Measurements from ENCODE around the gene SLC8A3.

SLC8A3 gene

DNA sequence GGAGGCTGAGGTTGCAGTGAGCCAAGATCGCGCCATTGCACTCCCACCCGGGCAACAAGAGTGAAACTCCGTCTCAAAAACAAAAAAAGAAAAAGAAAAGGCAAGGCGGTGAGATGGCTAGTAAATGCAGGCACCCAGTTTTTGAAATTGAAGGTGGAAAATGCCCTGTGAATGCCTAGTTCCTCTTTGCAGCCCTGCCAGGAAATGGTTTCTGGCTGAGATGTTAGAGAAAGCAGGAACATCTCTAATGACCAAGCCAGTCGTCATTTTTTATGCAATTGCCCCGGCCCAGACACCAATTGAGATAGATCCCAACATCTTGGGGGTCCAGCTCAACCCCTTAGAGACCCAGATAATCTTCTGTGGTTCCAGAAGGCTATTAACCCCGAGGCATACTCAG is 17.0 kb downstream of the SLC8A3 start:
- no peak for DNase-seq

DNA sequence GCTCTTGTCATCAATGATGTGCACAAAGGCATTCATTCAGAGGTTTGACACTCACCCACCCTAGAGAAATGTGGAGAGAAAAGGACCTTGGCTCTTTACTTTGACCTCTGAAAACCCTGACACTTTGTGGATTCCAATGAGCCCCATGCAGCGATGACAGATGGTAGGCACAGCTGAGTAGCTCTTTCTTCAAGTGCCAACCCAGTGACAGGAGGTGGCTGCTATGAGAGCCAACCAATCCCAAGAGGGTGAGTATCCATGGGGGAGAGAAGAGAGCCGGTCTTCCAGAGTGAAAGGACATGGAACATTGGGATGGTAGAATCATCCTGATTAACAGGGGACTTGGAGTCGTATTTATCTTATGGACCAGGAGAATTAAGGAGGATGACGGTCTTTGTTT is 17.8 kb downstream of the SLC8A3 start:
- DNase-seq: no peak

DNA sequence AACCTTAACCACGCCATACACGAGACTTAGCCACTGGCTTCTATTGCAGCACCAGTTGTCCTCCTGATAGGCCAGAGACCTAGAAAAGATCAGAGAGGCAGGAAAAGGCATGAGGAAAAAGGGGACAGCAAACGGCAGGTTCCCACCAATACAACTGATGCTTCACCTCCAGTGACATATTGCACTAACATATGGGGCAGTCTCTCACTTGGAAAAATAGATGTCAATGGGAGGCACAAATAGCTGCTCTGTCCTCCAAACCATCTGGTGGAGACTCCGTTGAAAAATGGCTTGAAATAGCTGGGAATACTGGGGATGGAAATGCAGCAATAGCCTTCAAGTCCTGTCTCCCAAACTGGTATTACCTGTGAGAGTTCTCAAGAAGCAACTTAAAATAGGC is 20.3 kb downstream of the SLC8A3 start:
- no peak for DNase-seq

DNA sequence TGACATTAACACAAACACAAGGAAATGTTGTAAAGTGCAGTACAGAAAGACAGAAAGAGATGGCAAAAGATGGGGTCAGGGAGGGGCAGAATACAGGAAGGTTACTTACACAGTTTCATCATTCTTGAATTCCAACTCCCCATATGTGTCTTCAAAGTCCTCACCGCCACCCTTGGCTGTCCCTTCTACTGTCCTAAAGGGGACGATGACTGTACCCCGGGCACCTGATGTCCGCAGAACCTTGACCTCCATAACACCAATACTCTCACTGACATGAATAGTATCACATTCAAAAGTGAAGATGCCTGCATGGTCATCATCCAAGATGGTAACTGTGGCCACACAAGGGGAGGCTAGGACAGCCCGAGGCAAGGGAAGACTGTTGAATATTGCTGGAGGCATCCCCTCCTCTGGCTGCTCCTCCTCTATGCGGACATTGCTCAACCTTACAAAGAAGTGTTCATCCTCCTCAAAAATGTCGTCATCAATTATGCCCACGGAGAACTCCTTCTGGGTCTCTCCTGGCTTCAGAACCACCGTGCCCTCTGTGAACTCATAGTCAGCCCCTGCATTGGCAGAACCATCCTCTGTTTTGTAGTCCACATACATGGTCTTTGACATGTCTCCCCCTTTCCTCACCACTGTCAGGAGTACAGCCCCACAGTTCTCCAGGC is 22.1 kb downstream of the SLC8A3 start:
- no peak for DNase-seq

DNA sequence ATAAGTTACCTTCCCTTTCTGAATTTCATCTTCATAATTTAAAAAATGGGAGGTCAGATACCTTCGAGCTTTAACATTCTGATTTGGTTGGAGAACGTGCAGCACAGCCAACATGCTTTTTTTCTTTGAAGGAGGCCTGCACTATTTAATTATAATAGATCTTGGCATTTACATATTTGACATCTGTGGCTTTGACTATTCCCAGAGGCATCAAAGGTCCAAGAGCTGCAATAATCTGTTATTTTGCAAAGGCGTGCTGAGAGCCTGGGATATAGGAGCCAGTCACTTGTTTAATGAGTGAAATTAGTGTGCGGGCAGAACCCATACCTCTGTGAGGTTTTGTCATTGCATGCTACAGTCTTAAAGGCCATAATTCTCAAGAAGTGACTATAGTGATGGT is 26.4 kb downstream of the SLC8A3 start:
- DNase-seq: no peak

DNA sequence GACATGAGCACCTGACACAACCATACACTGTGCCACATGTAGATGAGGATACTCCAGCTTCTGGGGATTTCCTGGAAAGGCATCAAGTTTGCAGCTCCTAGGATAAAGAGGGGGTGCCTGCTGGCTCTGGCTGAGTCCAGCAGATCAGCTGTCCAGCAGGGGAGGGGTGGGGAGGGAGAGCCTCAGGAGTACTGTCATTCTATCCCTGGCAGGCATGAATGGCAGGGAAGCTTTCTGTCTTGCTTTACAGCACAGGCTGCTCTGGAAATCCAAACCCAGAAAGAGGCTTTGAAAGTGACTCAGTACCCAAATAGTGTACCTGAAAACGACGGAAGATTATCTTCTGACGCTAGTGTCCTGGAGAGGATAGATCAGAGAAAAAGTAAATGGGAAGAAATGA is 32.2 kb downstream of the SLC8A3 start:
- DNase-seq: no peak

DNA sequence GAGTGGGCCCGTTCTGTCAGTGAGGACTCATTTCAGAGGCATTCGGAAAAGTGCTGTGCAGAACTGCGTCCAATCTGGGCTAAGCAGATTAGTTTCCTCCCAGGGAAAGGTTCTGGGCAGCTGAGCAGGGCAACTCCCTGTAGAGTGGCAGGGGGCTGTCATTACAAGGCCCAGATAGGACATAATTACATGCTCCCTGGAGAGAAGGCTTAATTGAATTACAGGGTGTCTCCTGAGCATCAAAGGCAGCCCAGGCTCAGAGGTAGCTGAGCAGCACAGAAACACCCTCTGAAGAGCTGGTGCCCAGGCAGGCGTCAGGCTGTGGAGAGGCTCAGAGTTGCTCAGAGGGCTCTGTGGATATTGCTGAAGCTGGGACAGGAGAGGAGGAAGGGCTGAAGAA is 36.0 kb downstream of the SLC8A3 start:
- DNase-seq: no peak

DNA sequence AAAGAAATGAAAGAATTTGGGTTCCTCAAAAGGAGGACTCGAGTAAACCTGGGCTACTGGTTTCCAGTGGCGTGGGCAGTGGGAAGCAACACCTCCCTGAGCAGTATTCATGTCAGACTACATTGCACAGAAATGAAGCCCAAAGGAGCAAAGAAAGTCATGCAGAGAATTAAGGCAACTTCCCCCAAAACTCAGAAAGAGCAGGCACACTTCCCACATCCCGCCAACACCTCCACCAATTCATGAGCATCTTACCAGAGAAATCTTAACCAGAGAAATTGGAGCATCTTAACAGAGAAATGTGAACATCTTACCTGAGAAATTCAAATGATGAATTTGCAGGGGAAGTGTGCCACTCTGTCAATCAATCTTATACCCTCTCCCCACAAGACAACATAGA is 36.7 kb downstream of the SLC8A3 start:
- no peak for DNase-seq

DNA sequence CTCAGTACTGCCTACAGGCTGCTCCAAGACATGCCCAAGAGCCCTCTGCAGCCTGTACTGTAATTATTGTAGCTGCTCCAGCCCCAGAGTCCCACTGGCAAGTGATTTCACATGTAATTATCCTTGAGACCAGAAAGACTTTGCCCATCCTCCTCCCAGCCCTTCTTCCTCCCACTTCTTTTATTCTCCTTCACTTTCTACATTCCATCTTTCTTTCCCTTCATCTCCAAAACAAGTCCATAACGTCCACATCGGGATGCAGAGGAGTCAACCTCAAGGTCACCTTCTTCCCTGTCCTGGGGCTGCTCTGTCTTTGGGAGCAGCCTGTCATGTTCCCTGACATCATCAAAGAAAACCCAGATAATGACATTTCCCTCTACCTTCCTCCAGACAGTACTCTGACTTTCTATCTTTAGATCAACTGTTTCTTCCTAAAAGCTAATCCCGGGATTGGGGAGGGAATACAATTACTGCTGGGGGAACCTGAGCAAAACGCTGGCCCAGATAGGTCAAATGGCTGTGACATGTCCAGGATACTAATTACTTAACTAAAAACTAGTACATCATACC is 39.1 kb downstream of the SLC8A3 start:
- DNase-seq: no peak

DNA sequence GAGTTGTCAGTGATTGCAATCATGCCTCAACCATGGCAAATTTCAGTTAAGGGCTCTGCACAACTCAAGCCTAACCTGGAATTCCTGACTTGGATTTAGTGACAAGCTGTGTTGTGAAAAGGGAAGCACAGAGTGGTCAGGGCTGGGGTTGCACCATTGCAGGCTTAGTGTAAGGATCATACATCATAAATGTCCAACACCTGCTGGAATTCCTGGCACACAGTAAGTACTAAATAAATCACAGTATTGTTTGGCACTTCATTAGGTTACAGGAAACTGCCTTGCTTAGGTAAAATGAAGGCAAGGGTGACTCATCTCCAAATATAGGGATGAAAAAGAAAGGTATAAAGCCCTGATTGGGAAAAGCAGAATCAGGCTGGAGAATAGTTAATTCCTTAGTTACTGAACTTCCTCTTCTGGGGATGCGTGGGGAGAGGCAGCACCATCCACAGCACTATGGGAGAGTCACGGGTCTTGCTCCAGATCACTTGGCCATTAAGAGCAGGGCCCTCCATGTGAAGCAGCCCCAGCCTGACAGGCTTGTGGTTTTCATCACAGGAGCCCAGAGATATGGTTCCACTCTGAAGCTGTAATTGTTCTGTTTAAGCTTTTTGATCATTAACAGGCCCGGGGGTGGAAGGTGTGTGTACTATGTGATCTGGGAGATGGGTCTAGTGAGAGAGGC is 39.7 kb downstream of the SLC8A3 start:
- DNase-seq: no peak

DNA sequence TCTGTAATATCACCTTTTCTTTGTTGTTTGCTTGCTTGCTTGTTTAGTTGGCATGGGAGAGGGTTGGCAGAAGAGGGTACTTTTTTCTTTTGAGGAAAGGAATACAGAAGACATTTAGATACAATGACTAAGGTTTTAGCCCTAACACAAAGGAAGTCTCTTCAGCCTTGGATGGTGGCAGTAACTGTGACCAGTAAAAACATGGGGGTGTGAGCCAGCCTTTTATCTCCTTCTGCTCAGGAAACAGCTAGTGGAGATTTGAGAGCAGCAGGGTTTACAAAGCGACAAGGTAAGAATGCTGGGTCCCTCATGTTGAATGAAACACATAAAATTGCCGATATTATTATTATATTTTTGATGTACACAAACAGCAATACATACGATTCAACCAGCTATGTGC is 40.4 kb downstream of the SLC8A3 start:
- no peak for DNase-seq

DNA sequence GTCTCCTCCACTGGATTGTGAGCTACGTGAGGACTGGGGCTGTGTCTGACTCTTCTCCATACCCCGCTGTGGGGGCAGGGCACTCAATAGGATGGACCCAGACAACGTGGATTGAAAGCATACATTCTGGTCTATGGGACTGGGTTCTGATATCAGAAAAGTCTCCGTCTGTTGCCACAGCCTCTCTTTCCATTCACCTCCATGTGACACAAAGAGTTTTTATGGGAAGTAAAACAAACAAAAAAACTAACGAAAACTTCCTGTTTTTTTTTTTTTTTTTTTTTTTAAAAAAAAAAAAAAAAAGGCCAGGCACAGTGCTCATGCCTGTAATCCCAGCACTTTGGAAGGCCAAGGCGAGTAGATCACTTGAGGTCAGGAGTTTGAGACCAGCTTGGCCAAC is 44.7 kb downstream of the SLC8A3 start:
- DNase-seq: no peak

DNA sequence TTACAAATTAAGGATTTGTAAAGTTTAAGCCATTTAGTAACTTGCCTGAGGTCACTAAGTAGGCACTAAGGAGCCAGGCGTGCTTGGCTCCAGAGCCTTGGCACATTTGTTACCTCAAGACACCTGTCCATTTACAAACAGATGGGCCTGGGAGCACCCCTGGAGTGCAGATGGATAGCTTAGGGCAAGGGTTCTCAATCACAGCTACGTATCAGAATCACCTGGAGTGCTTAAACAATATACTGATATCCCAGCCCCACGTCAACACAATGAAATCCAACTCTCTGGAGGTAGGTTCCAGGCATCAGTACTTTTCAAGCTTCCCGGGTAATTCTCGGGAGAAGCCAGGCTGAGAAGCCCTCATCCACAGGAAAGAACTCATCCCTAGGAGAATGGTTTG is 45.4 kb downstream of the SLC8A3 start:
- no peak for DNase-seq

DNA sequence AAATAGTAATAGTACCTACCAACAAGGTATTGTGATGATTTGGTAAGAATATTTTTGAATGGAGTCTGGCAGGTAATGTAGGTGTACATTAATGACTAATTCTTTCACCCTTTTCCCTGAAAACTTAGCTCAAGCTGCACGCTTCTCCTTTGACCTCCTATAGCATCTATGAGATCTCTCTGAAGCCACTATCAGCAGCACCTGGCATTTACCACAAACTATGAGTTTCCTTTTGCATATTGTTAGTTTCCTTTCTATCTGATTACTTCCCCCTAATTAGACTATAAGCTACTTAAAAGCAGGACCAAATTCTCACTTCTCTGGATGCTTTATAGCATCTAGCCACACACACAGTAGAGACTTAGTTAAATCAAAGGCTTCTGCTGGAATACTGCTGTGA is 48.1 kb downstream of the SLC8A3 start:
- DNase-seq: no peak

DNA sequence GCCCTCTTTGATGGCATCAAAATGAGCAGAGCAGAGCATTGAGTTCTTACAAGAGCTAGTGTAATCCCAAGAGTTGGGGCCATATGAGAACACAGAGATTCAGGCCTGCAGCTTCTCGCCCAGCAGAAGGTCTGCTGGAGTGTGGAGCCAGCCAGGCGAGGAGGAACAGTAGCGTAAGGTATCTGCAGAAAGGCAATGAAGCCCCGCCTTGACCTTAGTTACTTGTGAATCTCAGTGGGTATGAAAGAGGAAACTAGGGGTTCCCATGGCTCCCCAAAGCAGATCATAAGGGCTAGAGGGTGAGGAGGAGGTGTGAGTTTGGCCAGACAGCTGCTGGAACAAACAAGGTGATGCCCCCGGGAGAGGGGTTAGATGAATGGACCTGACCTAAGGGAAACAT is 49.4 kb downstream of the SLC8A3 start:
- DNase-seq: no peak

DNA sequence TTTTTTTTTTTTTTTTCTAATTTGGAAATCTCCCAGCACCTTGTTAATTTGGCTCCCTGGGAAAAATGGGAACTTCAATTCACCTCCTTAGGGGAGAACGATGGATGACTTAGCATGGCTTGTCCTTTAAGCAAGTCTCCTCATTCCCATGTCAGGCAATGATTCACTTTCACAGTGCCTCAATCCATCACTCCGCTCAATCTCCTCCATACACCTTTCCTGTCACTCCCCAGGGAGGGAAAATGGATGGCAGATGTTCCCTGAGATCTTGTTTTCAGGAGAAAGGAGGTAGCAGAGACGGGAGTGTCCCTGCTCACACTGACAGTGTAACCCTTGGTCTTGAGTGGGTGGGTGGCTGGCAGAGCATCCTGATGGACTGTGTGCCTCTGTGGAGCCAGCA is 51.0 kb downstream of the SLC8A3 start:
- DNase-seq: no peak

DNA sequence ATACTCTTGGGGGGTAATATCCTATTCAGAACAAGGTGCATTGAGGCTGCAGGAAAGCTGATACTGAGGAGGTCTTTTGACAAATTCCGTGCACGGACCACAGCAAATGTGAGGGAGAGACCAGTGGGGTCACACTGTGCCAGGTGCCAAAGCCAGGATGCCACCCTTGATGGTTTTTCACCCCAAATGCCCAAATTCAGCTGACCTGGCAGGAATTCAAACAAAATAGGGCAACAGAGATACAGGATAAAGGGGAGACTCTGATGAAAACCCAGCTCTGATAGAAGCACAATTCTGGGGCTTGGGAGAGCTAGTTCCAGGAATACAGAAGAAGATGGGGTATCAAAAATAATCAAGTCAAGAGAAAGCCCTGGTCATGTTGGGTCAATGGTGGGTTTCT is 55.3 kb downstream of the SLC8A3 start:
- no peak for DNase-seq

DNA sequence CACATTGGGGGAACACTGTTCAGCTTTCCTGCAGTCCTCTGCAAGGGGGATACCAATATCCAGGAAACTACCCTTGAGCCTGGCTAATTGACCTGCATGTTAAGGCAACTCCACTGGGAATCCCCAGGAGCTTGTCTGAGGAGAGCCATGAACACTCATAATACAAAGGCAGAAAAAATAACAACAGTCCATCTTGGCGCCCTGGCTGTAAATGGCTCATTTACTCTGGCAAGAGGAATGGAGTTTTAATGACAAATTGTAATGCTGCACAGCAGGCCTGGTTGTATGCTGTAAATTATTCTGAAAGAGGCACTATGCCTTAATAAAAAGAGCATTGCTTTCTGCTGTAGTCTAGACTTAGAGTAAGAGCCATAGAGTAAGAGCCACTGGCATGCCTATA is 58.3 kb downstream of the SLC8A3 start:
- no peak for DNase-seq

DNA sequence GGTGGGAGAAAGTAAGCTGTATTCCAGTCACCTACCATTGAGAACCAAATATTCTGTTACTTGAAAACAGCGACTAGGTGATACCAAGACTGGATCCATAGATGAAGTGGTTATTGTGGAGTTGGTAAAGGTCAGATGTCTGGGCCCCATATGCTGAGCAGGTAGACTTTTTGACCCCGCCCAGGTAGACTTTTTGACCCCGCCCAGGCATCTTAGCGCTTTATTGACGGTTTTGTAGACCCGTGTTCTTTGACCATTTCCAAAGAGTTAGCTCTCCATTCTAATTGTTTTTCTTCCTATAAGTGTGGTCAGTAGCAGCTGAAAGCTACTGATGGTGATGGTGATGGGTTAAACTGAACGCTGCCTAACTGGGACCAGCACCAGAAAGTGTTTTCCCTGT is 61.6 kb downstream of the SLC8A3 start:
- no peak for DNase-seq

DNA sequence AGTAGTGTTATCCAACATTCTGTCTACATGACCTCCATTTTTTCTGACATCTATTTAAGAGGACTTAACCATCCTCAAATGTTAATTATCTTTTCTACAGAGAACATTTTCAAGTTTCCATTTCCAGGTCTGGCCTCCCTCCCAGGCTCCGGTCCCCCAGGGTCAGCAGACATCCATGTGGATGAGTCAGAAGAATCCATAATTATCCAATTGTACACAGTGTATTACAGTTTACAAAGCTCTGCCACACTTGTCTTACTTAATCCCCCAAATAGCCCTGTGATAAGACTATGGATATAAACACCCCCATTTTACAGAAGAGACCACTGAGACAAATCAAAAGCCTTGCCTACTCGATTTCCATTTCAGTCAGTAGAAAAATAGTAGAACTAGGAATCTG is 65.0 kb downstream of the SLC8A3 start:
- DNase-seq: no peak

DNA sequence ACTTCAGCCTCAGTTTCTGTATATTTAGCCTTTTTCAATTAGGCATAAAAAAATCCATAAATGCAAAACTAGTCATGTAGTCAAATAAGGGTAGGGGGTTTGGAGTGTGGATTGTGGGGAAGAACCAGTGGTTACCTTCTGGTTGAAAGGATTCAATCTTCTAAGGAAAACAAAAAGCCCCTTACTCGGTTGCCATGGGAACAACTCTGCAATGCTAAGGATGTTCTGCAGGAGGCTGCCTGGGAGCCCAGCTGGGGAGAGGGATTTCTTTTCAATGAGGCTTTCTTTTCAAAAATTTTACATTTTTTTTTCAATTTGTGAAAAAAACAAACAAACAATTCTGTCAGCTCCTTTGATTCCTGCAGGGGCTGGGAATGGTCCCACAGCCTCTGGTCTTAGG is 67.2 kb downstream of the SLC8A3 start:
- DNase-seq: no peak

DNA sequence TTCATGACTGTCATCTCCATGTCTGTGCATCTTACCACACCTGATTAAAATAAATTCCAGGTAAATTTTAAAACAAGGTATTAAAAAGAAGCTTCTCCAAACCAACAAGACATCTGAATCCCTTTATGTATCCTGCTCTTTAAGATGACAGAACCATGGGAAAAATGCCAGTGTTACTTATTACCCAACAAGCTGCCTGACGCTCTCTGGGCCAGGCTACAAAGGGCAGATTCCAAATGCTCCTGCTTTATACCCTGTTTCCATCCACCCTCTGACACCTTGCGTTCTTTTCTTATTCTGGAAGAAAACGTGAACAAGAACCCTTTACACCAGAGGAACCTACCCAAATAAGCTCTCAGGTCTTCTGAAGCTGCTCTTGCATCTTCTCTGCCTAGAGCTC is 70.7 kb downstream of the SLC8A3 start:
- DNase-seq: no peak

DNA sequence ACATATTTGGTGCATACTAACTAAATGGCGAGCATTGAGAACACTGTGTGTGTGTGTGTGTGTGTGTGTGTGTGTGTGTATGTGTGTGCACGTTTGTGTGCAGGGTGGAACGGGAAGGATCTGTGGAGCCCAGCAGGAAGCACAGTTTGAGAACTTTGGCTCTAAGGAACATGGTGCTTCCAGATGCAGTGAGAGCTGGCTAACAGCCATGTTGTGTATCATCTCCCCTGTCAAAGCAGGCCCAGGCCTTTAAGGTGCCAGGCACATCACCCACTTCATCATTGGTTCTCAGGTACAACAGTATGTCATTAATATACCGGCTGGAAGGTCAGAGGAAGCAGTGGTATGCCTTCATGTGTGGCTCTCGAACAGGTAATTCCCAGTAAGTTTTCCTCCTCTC is 72.5 kb downstream of the SLC8A3 start:
- DNase-seq: no peak

DNA sequence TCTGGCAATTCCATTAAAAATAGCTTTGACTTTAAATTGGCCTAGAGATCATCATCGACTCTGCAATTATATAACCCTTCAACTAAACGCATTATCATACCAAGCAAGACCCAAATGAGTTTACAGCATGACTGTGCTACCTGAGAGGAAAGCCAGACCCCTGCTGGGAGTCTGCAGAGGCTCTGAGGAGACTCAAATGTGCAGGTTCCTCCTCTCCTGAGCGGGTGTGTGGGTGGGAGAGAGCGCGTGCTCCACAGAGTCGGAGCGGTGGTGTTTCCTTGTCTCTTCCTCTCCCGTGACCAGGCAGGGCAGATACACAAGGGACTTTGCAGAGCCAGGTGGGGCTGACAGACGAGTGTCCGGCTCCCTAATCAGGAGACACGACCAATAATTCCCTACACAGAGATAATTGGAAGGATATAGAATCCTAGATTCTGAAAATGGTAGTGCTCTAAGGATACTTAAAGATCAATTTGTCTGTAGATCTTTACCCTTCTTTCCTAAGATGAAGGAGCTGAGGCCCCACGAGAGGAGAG is 74.1 kb downstream of the SLC8A3 start:
- no peak for DNase-seq

DNA sequence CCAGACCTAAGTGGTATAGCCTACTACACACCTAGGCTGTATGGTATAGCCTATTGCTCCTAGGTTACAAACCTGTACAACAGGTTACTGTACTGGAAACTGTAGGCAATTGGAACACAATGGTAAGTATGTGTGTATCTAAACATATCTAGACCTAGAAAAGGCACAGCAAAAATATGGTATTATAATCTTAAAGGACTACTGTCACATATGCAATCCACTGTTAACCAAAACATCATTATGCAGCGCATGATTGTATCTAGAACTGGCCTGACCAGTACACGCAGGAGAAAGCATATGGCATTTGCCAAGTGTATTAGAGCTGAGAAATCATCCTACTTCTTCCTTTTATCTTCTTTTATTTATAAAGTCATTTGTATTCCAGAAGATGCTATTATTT is 75.5 kb downstream of the SLC8A3 start:
- DNase-seq: no peak
